HG02938 (cell line): ENCODE results near the gene MEGF8.

Source experiments
- ATAC-seq: cut with Tn5 transposase; IDR thresholded peaks from one replicate; pipeline ENCODE4 v1.9.1; 2021; ENCODE audit warnings: mild to moderate bottlenecking, moderate library complexity; ENCODE audit not compliant: unreplicated experiment

MEGF8 gene

GRCh38 chr19:42376177-42376555, 50.7 kb downstream of the MEGF8 start:
- ATAC-seq, result no peak

DNA sequence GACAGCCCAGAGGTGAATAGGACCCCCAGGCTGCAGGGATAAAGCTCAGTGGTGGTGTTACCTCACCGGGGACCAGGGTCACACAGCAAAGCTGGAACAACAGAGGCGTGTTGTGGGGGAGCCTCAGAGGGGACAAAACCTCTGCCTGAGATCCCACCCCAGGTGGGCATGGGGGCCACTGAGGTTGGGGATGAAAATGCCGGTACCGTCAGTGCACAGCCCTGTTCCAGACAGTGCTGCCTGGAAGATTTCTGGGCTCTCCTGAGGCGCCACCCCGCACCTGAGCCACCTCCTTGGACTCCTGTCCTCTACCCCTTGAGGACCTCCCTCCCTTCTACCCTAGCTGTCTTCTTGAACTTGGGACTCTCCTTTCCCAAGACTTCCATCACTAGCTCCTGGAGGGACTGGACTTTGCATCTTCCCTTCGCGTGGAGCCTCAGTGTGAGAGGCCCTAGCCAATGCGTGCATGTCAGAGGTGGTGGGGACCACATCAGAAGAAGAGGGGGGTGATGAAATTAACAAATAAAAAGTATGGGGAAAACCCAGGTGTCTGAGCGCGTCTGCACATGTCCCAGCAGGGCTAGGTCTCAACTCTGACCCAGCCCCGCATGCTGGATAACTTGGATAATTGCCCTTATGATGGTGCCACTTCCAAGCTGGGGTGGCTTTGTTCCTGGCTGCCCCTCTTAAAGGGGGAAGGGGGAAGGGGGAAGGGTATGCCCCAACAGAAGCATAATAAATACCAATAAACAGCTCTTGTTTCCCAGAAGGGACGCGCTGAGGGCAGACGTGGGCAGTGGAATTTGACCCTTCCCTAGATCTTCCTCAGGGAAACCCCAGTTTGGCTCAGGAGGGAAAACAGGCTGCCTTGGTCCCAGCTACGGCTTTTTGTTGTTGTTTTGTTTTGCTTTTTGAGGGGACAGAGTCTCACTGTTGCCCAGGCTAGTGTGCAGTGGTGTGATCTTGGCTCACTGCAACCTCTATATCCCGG, 53.1 kb downstream of the MEGF8 start:
- no peak for ATAC-seq

DNA sequence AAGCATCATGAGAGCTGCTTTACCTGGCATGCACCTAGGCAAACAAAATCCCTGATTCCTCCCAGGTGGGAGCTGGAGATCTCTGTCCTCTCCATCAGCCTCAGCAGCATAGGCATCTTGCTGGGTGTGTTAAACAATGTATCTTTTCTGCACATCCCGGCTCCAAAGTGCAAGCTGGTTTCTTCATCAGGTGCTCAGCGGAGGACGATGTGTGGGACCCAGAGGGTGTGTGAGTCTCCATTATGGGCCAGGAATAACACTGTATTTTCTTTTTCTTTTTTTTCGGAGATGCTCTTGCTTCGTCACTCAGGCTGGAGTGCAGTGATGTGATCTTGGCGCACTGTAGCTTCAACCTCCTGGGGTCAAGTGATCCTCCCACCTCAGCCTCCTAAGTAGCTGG, 54.7 kb downstream of the MEGF8 start:
- ATAC-seq, result no peak

DNA sequence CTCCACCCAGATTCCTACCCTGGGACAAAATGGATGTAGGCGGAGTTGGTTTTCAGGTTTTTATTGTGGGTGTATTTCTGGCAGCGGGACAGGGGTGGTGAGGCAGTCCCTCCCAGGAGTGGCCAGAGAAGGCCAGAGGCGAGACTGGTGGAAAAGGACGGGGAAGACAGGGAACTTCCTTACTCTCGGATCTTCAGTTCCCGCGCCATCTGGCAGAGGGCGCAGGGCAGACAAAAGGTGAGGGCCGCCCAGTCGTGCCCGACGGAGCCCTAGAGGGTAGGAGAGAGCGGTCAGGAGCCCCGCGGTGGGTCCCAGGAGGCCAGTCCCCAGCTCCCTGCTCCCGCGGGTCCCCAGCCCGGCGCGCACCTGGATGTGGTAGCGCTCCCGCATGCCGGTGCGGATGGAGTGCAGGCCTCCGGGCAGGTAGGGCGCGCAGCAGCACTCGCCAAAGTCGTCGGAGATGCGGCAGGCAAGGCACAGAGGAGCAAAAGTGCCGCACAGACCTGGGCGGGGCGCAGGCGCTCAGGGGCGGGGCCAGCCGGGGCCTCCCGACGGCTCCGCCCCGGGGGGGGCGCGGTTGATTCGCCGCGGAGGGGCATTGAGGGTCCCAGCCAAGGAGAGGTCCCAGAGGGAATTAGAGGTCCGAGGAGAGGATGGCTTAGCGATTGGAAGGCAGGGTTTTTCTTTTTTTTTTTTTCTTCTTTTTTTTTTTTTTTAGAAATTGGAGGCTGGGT, 61.7 kb downstream of the MEGF8 start:
- no peak for ATAC-seq

- ATAC-seq, result no peak
Measured at GRCh38 chr19:42388851-42389489, 63.5 kb downstream of the MEGF8 start.

- ATAC-seq, result no peak
Measured at GRCh38 chr19:42389899-42390298, 64.5 kb downstream of the MEGF8 start, which contains the start of gene CNFN. Gene CNFN (minus strand): TSS chr19:42390297. CDS start chr19:42389037, 1,260 bp downstream.

- ATAC-seq, result no peak
Measured at GRCh38 chr19:42392165-42392564, 66.7 kb downstream of the MEGF8 start.

DNA sequence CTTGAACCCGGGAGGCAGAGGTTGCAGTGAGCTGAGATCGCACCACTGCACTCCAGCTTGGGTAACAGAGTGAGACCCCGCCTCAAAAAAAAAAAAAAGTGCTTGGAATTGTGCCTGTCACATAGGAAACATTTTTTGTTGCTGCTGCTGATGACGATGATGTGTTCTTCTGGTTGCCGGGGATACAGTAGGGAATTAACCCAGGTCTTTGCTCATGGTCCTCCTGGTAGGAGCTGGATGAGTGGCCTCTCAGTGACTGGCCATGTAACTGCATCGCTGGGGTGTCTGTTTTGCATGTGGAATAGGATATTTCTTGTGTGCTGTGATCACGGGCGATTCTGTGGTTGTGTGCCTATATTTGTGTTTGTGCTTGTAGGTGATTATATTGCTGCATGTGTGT, 69.3 kb downstream of the MEGF8 start:
- no peak for ATAC-seq

GRCh38 chr19:42396381-42397262, 71.2 kb downstream of the MEGF8 start:
- peak; percentile 92 for ATAC-seq

DNA sequence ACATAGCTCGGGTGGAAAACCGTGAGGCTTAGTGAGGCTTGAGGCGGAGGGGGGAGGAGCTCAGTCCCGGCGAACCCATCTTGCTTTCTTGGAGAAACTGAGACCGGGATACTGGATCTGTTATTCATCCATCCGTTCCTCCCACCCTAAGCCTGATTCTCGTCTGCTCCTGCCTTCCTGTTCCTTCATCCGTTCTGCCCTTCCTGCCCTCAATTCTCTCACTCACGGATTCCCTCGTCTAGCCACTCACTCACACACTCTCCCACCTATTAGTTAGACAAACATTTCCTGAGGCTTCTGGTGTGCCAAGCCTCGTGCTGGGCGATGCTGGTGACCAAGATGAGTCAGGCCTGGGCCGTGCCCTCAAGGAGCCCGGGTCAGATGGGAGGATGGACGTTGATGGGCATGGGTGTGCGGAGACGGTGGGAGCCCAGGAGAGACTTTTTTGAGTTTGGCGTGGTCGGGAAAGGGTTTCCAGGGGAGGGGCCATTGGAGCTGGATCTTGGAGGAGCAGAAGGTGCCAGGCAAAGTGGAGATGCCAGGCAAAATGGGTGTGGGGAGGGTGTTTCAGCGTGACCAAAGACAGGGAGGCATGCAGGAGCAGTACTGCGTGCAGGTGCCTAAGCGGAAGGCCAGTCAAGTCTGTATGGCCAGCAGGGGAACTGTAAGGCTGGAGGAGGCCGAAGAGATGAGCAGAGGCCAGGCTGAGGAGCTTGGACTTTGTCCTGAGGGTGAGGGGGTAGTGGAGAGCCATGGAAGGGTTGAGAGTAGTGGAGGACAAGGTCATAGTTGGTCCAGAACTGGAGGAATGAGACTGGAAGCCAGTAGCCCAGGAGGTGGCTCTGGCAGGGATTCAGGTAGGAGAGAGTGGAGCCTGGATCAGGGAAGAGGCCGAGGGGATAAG, 72.1 kb downstream of the MEGF8 start:
- no peak for ATAC-seq

GRCh38 chr19:42400404-42400803, 75.0 kb downstream of the MEGF8 start:
- no peak for ATAC-seq

DNA sequence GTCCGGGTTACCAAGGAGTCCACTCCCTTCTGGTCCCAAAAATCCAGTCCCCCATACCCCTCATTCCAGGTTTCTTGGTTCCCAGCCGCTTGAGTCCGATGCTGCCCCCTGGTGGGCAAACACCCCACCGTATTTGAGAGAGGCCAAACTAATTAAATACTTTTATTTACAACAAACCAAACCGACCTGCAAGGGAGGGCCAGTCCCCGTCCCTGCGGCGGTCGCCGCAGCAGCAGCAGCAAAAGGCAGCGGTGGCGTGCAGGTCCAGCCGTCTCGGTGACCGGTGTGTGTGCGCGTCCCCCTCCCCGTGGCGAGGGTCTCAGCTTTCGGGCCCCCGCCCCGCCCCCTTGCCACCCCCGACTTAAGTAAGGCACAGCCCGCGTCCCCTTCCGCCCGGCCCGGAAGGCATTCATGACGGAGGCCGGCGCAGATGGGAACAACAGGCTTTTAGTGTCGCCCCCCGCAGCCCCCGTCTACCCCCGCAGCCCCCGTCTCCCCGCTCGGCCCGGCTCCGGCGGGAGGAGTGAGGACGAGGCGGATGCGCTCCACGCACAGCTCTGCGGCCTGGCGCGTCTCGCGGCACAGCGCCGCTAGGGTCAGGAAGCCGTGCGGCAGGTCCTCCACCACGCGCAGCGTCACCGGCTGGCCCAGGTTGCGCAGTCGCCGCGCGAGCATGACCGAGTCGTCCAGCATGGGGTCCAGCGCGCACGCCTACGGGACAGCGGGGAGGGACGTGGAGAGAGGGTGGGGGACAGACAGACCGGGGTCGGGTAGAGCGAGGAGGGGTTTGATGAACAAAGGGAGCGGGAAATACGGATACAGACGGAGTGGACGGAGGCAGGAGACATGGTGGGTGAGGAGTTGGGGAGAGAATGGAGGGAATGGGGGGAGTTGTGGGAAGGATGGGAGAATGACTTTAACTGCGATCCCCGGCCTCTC, 76.2 kb downstream of the MEGF8 start:
- no peak for ATAC-seq

DNA sequence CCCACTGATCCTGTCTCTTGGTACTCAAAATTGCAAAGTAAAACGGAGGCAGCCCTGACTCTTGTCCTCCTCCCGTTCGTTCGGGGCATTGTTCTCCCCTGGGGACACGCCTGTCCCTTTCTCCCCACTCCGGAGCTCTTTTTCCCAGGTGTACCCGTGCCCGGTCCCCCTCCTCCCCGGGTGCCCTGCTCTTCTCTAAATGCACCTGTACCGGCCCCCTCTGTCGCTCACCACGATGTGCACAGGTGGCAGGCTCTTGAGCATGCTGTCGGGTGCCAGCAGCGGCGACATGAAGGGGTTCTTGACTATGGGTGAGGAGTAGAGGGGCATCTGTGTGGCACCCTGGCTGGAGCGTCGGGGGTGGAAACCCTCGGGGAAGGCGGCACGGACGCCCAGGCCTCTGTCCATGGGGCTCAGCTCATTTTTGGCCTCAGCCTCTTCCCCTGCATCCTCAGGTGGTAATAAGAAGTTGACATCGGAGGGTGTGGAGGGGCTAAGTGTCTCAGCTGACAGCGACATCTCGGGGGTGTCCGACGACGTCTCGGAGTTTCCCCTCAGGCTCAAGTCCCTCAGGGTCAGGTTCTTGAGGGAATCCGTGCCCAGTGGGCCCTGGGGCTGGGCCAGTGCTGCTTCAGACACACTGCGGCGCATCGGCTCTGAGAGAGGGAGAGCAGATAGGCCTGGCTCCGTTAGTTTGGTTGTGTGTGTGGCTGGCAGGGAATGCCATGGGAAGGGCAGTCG, 77.1 kb downstream of the MEGF8 start:
- ATAC-seq, result no peak

DNA sequence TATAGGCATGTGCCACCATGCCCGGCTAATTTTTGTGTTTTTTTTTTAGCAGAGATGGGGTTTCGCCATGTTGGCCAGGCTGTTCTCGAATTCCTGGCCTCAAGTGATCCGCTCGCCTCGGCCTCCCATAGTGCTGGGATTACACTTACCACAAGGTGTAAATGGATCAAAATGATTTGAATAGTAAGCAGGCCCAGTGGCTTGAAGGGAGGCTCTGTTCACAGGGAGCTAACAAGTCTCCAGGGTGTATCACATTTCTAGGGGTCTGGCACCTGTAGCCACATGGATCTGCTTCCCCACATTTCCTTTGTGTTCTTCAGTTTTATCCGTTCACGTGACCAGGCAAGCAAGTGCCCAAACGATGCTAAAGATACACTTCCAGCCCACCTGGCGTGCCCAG, 78.2 kb downstream of the MEGF8 start:
- no peak for ATAC-seq

GRCh38 chr19:42406111-42406510, 80.7 kb downstream of the MEGF8 start:
- ATAC-seq, result no peak

- ATAC-seq, result no peak
Measured at GRCh38 chr19:42407085-42407815, 81.8 kb downstream of the MEGF8 start.

DNA sequence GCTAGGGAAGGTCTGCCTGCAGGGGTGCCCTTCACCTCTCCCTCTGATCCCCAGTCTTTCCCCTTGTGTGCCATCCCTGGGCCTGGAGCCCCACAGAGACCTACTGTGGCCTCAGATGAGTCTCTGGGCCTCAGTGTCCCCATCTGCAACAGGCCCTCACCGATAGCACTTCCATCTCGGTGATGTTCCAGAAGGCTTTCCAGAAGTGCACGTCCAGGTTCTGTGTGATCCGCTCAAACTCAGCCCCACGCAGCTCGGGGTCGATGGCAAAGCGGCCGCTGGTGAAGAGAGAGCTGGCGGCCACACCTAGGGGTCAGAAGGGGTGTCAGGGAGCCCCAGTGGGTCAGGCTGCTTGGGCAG, 82.4 kb downstream of the MEGF8 start:
- no peak for ATAC-seq
